Progenitor cell of endocrine pancreas (in vitro differentiated cells): ENCODE measurements around the gene AQP2. TPM values are rescaled to one million over a fixed set of nuclear protein-coding genes. Genes with fewer than 3 reads are reported as not detected.

Experiments used
- DNase-seq: peaks from one replicate; pipeline ENCODE4 v3.0.0; 2021; ENCODE audit warnings: low spot score; ENCODE audit not compliant: unreplicated experiment
- H3K27ac Mint-ChIP-seq: 2 replicates; pipeline ENCODE4 v1.8.0; 2021; ENCODE audit warnings: mild to moderate bottlenecking, moderate library complexity, mixed read lengths
- H3K27me3 Mint-ChIP-seq: 2 replicates; pipeline ENCODE4 v1.8.0; 2021; ENCODE audit warnings: mixed read lengths
- H3K36me3 Mint-ChIP-seq: 2 replicates; pipeline ENCODE4 v1.8.0; 2022; ENCODE audit warnings: mixed read lengths; ENCODE audit not compliant: insufficient read depth
- H3K4me1 Mint-ChIP-seq: 2 replicates; pipeline ENCODE4 v1.8.0; 2021; ENCODE audit warnings: low read depth, mixed read lengths
- H3K4me3 Mint-ChIP-seq: 2 replicates; pipeline ENCODE4 v1.8.0; 2021; ENCODE audit warnings: low read depth, mild to moderate bottlenecking, moderate library complexity, mixed read lengths
- H3K9me3 Mint-ChIP-seq: 2 replicates; pipeline ENCODE4 v1.8.0; 2021; ENCODE audit warnings: low read depth, mixed read lengths
- CTCF ChIP-seq: fragments of 200-600 bp; sonication (generic); IDR thresholded peaks from one replicate; pipeline ENCODE4 v1.5.0; 2021; ENCODE audit warnings: antibody characterized with exemption, mild to moderate bottlenecking; ENCODE audit not compliant: unreplicated experiment
- total RNA-seq: library from RNA; stranded (reverse); gene quantifications from 2 replicates; pipeline ENCODE4 v1.2.1, GENCODE V29; 2021

Gene AQP2
- total RNA-seq, 1 donor from 2014 or later = 1.0 TPM

DNA sequence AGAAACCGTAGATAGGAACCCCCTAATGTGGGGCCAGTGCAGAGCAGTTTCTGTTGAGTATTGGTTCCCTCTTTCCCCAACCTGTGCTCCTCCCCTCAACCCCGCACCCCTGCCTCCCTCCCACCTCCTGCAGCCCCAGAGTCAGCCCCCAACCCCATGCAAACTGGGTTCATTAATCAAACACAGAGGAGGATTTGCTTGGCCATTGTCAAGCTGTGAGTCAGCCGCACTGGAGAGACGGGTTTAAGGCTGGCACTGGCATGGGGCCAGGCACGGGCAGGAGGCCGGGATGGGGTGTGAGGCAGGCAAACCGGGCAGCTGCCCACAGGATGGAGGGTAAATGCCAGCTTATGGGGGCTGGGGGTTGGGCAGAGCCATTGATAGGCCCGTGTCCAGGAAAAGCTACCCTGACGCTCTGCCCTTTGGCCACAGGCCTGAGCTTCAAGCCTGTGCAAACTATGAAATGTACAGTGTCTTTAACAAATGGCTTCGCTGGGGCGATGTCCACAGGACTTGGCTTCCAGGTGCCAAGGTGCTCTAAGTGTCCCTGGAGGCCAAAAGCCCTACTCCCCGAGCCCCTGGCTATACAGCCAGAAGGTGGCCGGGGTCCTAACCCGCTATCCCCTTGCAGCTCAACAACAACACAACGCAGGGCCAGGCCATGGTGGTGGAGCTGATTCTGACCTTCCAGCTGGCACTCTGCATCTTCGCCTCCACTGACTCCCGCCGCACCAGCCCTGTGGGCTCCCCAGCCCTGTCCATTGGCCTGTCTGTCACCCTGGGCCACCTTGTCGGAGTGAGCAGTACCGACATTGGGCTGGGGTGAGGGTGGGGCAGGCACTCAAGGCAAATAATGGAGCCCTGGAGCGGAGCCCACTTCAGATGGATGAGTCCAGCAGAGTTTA, 12.6 kb downstream of the AQP2 start:
- Mint-ChIP-seq H3K4me3 (no peak overlapping the region), H3K9me3 (no peaks in the 10 kb centered on the region), H3K4me1 (peaks cover 10% of the 10 kb centered on the region), H3K27me3 (peaks cover 66% of the 10 kb centered on the region), H3K36me3 (no peaks in the 10 kb centered on the region), H3K27ac (no peak overlapping the region)
- no peak for DNase-seq
- TF ChIP-seq CTCF = no peak

- Mint-ChIP-seq H3K27ac (no peak overlapping the region), H3K27me3 (peaks cover 56% of the 10 kb centered on the region), H3K4me3 (no peak overlapping the region), H3K36me3 (no peaks in the 10 kb centered on the region), H3K4me1 (peaks cover 10% of the 10 kb centered on the region), H3K9me3 (no peaks in the 10 kb centered on the region)
- no peak for DNase-seq
- TF ChIP-seq CTCF = no peak
These were observed 13.7 kb downstream of the AQP2 start for GRCh38 chr12:49963976-49964815.

DNA sequence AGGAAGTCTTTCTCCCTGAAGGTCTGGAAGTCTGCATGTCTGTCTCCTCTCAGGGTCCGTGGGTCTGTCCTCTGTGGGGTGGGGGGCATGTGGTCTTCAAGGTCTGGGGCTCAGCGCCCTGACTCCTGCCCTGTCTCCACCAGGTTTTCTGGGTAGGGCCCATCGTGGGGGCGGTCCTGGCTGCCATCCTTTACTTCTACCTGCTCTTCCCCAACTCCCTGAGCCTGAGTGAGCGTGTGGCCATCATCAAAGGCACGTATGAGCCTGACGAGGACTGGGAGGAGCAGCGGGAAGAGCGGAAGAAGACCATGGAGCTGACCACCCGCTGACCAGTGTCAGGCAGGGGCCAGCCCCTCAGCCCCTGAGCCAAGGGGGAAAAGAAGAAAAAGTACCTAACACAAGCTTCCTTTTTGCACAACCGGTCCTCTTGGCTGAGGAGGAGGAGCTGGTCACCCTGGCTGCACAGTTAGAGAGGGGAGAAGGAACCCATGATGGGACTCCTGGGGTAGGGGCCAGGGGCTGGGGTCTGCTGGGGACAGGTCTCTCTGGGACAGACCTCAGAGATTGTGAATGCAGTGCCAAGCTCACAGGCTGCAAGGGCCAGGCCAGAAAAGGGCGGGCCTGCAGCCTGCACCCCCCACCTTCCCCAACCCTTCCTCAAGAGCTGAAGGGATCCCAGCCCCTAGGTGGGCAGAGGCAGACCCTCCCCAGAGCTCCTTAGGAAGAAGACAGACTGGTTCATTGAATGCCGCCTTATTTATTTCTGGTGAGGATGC, 14.5 kb downstream of the AQP2 start:
- H3K4me1 Mint-ChIP-seq = peaks cover 7% of the 10 kb centered on the region
- TF ChIP-seq CTCF = no peak
- DNase-seq = no peak
- no peaks in the 10 kb centered on the region for H3K36me3 Mint-ChIP-seq
- H3K27ac Mint-ChIP-seq = no peak overlapping the region
- H3K27me3 Mint-ChIP-seq = peaks cover 47% of the 10 kb centered on the region
- H3K4me3 Mint-ChIP-seq = no peak overlapping the region
- H3K9me3 Mint-ChIP-seq = no peaks in the 10 kb centered on the region

- Mint-ChIP-seq H3K4me1 (no peaks in the 10 kb centered on the region), H3K9me3 (no peaks in the 10 kb centered on the region), H3K27ac (no peak overlapping the region), H3K27me3 (peaks cover 39% of the 10 kb centered on the region), H3K4me3 (no peak overlapping the region), H3K36me3 (no peaks in the 10 kb centered on the region)
- DNase-seq = no peak
- no peak for TF ChIP-seq CTCF
These were observed 15.3 kb downstream of the AQP2 start for GRCh38 chr12:49965836-49966235.
